Neutrophil (primary cell): ENCODE measurements around the gene ARHGAP12.

Experiments used
- H3K27ac ChIP-seq: fragments of 200-600 bp; sonication (generic); 2 replicates; pipeline ENCODE4 v1.5.1; 2016; ENCODE audit warnings: mild to moderate bottlenecking, moderate library complexity
- H3K27me3 ChIP-seq: fragments of 200-600 bp; sonication (generic); 2 replicates; pipeline ENCODE4 v1.6.0; 2016; ENCODE audit warnings: mild to moderate bottlenecking
- H3K36me3 ChIP-seq: fragments of 200-600 bp; sonication (generic); 2 replicates; pipeline ENCODE4 v1.5.1; 2017
- H3K4me1 ChIP-seq, 2 experiments: fragments of 200-600 bp in 1 of 2; sonication (generic) in 1 of 2; 1 replicate in 1 of 2; 2 replicates in 1 of 2; pipeline versions ENCODE4 v1.5.1 to v1.6.1; 2013 to 2016; ENCODE audit warnings: low read depth in 1 of 2, low read length in 1 of 2, mild to moderate bottlenecking in 1 of 2, moderate library complexity in 1 of 2; ENCODE audit not compliant: control insufficient read depth in 1 of 2, insufficient read depth in 1 of 2
- H3K4me3 ChIP-seq, 2 experiments: fragments of 200-600 bp in 1 of 2; sonication (generic) in 1 of 2; 1 replicate in 1 of 2; 2 replicates in 1 of 2; pipeline ENCODE4 v1.5.1; 2013 to 2016; ENCODE audit warnings: low read depth in 1 of 2, low read length in 1 of 2, mild to moderate bottlenecking in 1 of 2, moderate library complexity in 1 of 2
- H3K9me3 ChIP-seq: fragments of 200-600 bp; sonication (generic); 2 replicates; pipeline ENCODE4 v1.5.1; 2016
- CTCF ChIP-seq: fragments of 200-600 bp; sonication (generic); IDR thresholded peaks from 2 replicates; pipeline ENCODE4 v1.5.1; 2016; ENCODE audit warnings: antibody characterized with exemption

ARHGAP12 gene

GRCh38 chr10:31804352-31804810 lies 124.2 kb downstream of the ARHGAP12 start:
- H3K27me3 ChIP-seq: no peaks in the 10 kb centered on the region
- no peaks in the 10 kb centered on the region for H3K9me3 ChIP-seq
- peaks cover 0 to 3% of the 10 kb centered on the region in 2 experiments for H3K4me1 ChIP-seq
- no peak overlapping the region for H3K4me3 ChIP-seq
- TF ChIP-seq CTCF: no peak
- peaks cover 39% of the 10 kb centered on the region for H3K36me3 ChIP-seq
- no peak overlapping the region for H3K27ac ChIP-seq

- Histone ChIP-seq H3K4me1 (peaks cover 0 to 3% of the 10 kb centered on the region in 2 experiments), H3K36me3 (peaks cover 33% of the 10 kb centered on the region)
Measured at GRCh38 chr10:31803606-31804351, 124.9 kb downstream of the ARHGAP12 start.

GRCh38 chr10:31799181-31799580 lies 129.4 kb downstream of the ARHGAP12 start:
- no peak for TF ChIP-seq CTCF
- no peak overlapping the region for H3K27ac ChIP-seq
- H3K36me3 ChIP-seq: peaks cover 4% of the 10 kb centered on the region
- H3K4me1 ChIP-seq: no peaks in the 10 kb centered on the region
- H3K9me3 ChIP-seq: no peaks in the 10 kb centered on the region
- H3K4me3 ChIP-seq: no peak overlapping the region
- H3K27me3 ChIP-seq: no peaks in the 10 kb centered on the region

More at GRCh38 chr10:31803606-31804351, 124.9 kb downstream of the ARHGAP12 start:
- Histone ChIP-seq H3K27ac (no peak overlapping the region), H3K9me3 (no peaks in the 10 kb centered on the region), H3K27me3 (no peaks in the 10 kb centered on the region), H3K4me3 (no peak overlapping the region)
- no peak for TF ChIP-seq CTCF

- TF ChIP-seq CTCF: no peak
- Histone ChIP-seq H3K36me3 (no peaks in the 10 kb centered on the region), H3K4me3 (no peak overlapping the region)
Measured at GRCh38 chr10:31792745-31793144, 135.9 kb downstream of the ARHGAP12 start.

GRCh38 chr10:31789555-31789954 lies 139.1 kb downstream of the ARHGAP12 start:
- Histone ChIP-seq H3K4me3 (no peak overlapping the region), H3K36me3 (no peaks in the 10 kb centered on the region), H3K27ac (no peak overlapping the region), H3K9me3 (no peaks in the 10 kb centered on the region), H3K27me3 (no peaks in the 10 kb centered on the region), H3K4me1 (no peaks in the 10 kb centered on the region)
- TF ChIP-seq CTCF: no peak

More at GRCh38 chr10:31792745-31793144, 135.9 kb downstream of the ARHGAP12 start:
- H3K9me3 ChIP-seq: no peaks in the 10 kb centered on the region
- no peaks in the 10 kb centered on the region for H3K27me3 ChIP-seq
- no peaks in the 10 kb centered on the region for H3K4me1 ChIP-seq
- no peak overlapping the region for H3K27ac ChIP-seq
